HG03565 (cell line): Measurements from ENCODE around the gene ITGA6.
"Not testable (repeated sequence)": the region's sequence is repeated elsewhere in the genome, so short reads cannot be mapped to it uniquely, and the experiment has no call there.

Experiments used
- ATAC-seq: cut with Tn5 transposase; IDR thresholded peaks from one replicate; pipeline ENCODE4 v1.9.1; 2021; ENCODE audit warnings: mild to moderate bottlenecking, moderate library complexity; ENCODE audit not compliant: unreplicated experiment

ITGA6 gene

GRCh38 chr2:172513524-172513900, 86.1 kb downstream of the ITGA6 start:
- no peak for ATAC-seq

- ATAC-seq = no peak
These were observed 86.7 kb downstream of the ITGA6 start for GRCh38 chr2:172513935-172514586.

GRCh38 chr2:172516299-172516698, 88.9 kb downstream of the ITGA6 start:
- no peak for ATAC-seq

- ATAC-seq = no peak
These were observed 91.6 kb downstream of the ITGA6 start for GRCh38 chr2:172518995-172519394.

GRCh38 chr2:172525601-172526000, 98.2 kb downstream of the ITGA6 start:
- no peak for ATAC-seq

GRCh38 chr2:172531309-172531708, 103.9 kb downstream of the ITGA6 start:
- ATAC-seq = no peak

GRCh38 chr2:172532461-172532860, 105.1 kb downstream of the ITGA6 start:
- not testable (repeated sequence) for ATAC-seq

GRCh38 chr2:172533687-172534086, 106.3 kb downstream of the ITGA6 start:
- no peak for ATAC-seq

- no peak for ATAC-seq
These were observed 107.7 kb downstream of the ITGA6 start for GRCh38 chr2:172535119-172535518.

GRCh38 chr2:172537851-172538250, 110.5 kb downstream of the ITGA6 start:
- ATAC-seq = not testable (repeated sequence)

- ATAC-seq = no peak
These were observed 112.4 kb downstream of the ITGA6 start for GRCh38 chr2:172539767-172540166.

GRCh38 chr2:172540421-172540820, 113.0 kb downstream of the ITGA6 start:
- no peak for ATAC-seq

- no peak for ATAC-seq
These were observed 118.2 kb downstream of the ITGA6 start for GRCh38 chr2:172545408-172546075.

- ATAC-seq = no peak
These were observed 121.7 kb downstream of the ITGA6 start for GRCh38 chr2:172549131-172549530.

- not testable (repeated sequence) for ATAC-seq
These were observed 122.4 kb downstream of the ITGA6 start for GRCh38 chr2:172549802-172550201.

GRCh38 chr2:172550419-172550818, 123.0 kb downstream of the ITGA6 start:
- ATAC-seq = no peak

GRCh38 chr2:172551271-172551670, 123.9 kb downstream of the ITGA6 start:
- no peak for ATAC-seq

GRCh38 chr2:172552547-172553291, 125.3 kb downstream of the ITGA6 start:
- no peak for ATAC-seq

- no peak for ATAC-seq
These were observed 127.2 kb downstream of the ITGA6 start for GRCh38 chr2:172554352-172555271.

GRCh38 chr2:172555272-172555521, 127.8 kb downstream of the ITGA6 start:
- no peak for ATAC-seq
